Breast epithelium (tissue), 3 donors: ENCODE measurements around the gene TMX3.

Experiments
- CTCF ChIP-seq, 3 donors: fragments of 450-650 bp; IDR thresholded peaks; one replicate each; pipeline ENCODE4 v1.5.1; 2016 to 2017; ENCODE audit warnings: antibody characterized with exemption in 3 of 3, mild to moderate bottlenecking in 3 of 3, moderate library complexity in 3 of 3
- POLR2A ChIP-seq: fragments of 450-650 bp; IDR thresholded peaks from one replicate; pipeline ENCODE4 v1.6.1; 2016; ENCODE audit warnings: antibody characterized with exemption, mild to moderate bottlenecking, moderate library complexity
- POLR2AphosphoS5 ChIP-seq, 3 donors: sonication (generic); formaldehyde crosslinking; IDR thresholded peaks; one replicate each; pipeline ENCODE4 v1.6.1; 2017; ENCODE audit warnings: antibody characterized with exemption in 3 of 3

GRCh38 chr18:68733707-68734106, 18.8 kb upstream of the TMX3 start:
- TF ChIP-seq CTCF (IDR thresholded peaks at IDR 0.05), result no peak
- TF ChIP-seq POLR2AphosphoS5 (IDR thresholded peaks at IDR 0.05), result no peak
- TF ChIP-seq POLR2A, result no peak
